ENCODE results near the gene FNDC5. TPM values are rescaled to one million over a fixed set of nuclear protein-coding genes. Genes with fewer than 3 reads are reported as not detected.

The FNDC5 gene
- total and polyA plus RNA-seq, 2 of the 13 experiments (the other 11 are each of a cell fraction or from before 2014, with no cell fraction given): 1.4 to 3.1 TPM

DNA sequence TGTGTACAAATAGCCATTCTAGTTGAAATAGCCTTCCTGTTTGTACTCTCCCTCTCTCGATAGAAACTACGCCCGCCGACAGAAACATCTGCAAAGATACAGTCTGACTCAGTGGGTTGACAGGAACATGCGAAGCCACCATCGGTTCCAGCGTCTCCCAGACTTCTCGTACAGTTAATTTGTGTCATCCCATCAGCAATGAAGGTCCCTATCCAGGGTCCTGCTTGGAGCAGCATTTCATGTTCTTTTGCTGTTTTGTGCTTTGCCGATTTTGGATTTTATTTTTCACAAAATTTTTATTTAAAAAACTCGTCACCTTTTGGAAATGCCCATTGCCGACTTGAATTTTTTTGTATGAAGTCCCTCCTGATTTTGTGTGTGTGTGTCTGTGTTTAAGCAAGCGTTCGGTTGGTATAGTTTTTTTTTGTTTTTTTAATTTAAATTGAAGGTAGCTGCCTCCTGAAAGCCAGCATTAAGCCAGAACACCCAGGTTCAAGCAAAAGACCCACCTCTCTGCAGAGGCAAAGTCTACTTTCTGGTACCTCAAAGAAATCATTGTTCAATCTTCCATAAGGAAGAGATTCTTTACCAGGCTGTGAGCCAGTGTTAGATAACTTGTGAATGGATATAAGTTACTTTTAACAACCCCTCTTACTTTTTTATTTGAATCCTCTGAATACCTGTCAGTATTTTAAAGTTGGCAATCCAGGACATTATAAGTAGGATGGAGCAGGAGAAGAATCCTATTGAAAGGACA lies 14.7 kb downstream of the FNDC5 start (continued):
- TF ChIP-seq, protein P1, sequence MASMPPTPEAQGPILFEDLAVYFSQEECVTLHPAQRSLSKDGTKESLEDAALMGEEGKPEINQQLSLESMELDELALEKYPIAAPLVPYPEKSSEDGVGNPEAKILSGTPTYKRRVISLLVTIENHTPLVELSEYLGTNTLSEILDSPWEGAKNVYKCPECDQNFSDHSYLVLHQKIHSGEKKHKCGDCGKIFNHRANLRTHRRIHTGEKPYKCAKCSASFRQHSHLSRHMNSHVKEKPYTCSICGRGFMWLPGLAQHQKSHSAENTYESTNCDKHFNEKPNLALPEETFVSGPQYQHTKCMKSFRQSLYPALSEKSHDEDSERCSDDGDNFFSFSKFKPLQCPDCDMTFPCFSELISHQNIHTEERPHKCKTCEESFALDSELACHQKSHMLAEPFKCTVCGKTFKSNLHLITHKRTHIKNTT (CRISPR knock-in tag; IDR thresholded peaks at IDR 0.05): no peak
- TF ChIP-seq MTA1 (CRISPR knock-in tag; IDR thresholded peaks at IDR 0.05; ENCODE audit: borderline replicate concordance) (no peak), ZNF552 (CRISPR knock-in tag; IDR thresholded peaks at IDR 0.05; ENCODE audit: borderline replicate concordance) (no peak), ZNF570 (CRISPR knock-in tag; IDR thresholded peaks at IDR 0.05; ENCODE audit: borderline replicate concordance) (no peak)
- TF ChIP-seq, protein P2, sequence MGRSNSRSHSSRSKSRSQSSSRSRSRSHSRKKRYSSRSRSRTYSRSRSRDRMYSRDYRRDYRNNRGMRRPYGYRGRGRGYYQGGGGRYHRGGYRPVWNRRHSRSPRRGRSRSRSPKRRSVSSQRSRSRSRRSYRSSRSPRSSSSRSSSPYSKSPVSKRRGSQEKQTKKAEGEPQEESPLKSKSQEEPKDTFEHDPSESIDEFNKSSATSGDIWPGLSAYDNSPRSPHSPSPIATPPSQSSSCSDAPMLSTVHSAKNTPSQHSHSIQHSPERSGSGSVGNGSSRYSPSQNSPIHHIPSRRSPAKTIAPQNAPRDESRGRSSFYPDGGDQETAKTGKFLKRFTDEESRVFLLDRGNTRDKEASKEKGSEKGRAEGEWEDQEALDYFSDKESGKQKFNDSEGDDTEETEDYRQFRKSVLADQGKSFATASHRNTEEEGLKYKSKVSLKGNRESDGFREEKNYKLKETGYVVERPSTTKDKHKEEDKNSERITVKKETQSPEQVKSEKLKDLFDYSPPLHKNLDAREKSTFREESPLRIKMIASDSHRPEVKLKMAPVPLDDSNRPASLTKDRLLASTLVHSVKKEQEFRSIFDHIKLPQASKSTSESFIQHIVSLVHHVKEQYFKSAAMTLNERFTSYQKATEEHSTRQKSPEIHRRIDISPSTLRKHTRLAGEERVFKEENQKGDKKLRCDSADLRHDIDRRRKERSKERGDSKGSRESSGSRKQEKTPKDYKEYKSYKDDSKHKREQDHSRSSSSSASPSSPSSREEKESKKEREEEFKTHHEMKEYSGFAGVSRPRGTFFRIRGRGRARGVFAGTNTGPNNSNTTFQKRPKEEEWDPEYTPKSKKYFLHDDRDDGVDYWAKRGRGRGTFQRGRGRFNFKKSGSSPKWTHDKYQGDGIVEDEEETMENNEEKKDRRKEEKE (IDR thresholded peaks at IDR 0.05): no peak
- TF ChIP-seq, protein P3, sequence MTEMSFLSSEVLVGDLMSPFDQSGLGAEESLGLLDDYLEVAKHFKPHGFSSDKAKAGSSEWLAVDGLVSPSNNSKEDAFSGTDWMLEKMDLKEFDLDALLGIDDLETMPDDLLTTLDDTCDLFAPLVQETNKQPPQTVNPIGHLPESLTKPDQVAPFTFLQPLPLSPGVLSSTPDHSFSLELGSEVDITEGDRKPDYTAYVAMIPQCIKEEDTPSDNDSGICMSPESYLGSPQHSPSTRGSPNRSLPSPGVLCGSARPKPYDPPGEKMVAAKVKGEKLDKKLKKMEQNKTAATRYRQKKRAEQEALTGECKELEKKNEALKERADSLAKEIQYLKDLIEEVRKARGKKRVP (CRISPR knock-in tag; IDR thresholded peaks at IDR 0.05): no peak
